Amniotic stem cell (primary cell): ENCODE results near the gene DNM3.
A peak's percentile ranks its signal among the peaks of the same experiment; 100 is the strongest.

Experiments
- DNase-seq: peaks from one replicate; lab custom pipeline; 2025; lab: John Stamatoyannopoulos, UW

Gene DNM3

DNA sequence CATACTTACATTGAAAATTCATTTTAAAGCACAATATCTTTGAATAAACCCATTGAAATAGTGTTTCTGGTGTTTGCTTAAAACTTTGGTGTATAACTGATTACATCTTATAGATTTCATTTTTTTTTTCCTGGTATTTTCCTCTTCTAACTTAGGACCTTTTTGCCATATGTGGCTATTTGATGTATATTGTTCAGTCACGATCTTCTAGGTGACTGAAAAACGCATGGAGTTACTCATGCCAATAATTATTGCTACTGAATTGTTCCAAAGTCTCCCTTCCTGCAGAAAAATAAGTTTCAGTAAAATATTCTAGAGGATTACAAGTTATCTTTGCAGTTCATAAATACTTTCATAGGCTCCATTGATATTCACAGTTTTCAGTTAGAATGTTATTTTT lies 556.3 kb downstream of the DNM3 start:
- no peak for DNase-seq

DNA sequence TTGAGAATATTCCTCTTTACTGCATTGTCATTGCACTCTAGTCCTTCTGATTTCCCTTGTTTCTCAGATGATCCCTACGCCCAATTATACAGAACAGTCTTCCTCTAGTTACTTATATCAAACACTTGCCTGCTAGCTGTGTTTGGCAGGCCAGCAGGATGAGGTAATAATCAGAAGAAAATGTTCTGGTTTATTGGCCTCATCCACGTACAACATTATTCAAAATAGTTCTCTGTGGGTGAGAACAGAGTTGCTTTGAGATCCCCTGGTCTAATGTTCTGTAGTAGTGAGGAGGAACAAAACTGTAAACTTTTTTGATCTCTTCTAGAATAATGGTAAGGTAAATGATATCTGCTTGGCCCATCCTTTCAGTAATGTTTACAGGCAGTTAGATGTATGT lies 556.9 kb downstream of the DNM3 start:
- DNase-seq = no peak

DNA sequence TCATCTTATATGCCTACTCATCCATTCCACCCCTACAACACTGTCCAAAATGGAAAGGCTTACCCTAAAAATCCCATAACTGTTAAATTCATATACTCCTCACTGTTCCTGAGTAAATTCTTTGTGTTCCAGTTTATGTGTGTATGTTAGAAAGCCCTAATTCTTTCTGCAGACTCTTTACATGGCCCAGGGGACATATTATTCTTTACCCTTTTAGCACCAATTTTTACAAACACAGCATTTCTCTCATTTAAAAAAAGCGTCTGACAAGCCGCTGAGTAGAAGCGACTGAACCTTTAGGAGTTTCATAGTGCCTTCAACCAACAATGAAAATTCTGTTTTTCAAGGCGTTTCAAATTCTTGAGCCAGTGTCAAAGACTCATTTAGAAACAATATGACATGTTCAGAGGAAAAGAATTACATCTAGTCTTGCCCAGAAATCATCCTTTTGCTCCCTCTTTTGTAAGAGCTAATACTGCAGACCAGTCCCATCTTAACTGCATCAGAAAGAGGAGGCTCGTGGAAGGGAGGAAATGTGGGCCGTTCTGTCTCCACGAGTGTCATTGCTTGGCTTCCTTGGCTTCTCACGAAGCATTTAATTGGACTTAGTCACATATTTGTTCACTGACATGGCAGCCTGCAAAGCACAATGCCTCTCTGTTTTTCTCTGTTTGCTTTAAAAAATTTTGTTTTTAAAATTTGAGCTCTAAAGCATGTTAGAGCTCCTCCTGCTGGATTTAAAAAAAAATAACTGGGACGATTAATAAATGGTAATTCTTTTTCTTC lies 557.9 kb downstream of the DNM3 start:
- DNase-seq = peak; percentile 95

DNA sequence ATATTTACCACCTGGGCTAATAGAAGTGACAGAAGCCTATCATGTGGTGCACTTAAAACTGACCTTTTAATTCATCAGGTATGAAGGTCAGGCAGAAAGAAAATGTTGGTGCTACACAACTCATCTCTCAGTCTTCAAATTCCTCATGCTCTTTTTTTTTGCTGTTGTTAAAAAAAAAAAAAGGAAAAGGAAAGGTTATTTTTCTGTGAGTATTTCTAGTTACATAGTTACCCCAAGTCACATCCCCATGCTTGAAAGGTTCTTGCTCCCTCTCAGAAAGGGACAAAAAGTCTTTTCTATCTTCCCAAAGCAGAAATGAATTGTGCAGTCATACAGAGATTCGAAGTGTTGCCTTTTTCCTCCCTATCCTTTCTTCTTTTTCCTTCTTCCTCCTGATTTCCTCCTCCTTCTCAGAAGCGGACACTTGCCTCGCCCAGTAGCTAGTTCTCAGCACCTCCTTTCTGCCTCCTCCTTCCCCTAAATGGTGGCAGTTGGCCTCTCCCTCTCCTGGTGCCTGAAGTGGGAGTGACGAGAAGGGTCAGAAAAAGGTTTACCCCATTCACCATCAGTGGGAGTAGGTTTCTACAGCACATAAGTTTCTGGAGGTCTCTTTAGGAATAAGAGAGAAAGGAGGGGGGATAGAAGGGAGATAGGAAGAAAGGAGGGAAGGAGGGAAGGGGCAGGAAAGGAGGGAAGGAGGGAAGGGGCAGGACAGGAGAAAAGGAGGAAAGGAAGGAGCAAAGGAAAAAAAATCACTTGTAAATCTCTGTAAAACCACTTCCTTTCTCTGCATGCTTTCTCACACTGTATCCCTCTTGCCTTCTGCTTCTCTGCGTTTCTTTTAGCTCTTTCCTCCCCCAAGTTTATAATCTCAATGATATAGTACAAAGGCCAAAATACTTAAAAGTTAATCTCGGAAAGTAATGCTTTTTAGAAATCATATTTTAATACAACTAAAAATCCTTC lies 558.7 kb downstream of the DNM3 start:
- DNase-seq = no peak

DNA sequence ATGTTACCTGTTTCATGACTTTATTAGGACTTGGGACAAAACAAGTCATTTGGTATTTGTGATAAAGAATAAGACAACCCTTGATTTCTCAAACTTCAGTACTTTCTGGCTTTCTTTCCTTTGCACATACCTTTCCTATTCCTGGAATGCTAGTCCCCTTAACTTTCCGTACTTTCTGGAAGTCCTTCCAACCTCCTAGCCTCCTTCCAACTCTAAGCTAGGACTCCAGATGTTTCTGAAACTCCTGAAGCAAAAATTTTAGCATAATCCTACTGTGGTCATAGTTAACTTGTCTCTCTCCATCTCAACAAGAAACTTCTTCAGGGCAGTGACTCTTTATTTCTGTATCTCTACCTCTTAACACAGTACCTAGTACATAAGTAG lies 559.4 kb downstream of the DNM3 start:
- DNase-seq = no peak

DNA sequence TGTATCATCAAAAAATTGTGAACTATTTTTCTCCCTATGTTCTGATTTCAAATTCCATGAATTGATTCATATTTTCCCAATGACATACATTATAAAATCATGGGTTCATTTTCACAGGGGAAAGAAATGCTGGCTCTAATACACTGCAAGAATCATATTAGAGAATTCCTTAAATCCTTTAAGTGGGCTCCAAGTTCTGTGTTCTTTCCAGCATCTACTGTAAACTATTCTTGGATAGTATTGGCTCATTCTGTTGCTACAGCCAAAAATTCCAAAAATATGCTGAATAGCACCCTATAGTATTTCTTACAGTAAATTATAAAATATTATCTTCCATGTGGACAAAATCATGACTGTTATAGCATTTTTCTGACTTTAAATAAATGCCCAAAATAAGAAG lies 560.2 kb downstream of the DNM3 start:
- DNase-seq = no peak

DNA sequence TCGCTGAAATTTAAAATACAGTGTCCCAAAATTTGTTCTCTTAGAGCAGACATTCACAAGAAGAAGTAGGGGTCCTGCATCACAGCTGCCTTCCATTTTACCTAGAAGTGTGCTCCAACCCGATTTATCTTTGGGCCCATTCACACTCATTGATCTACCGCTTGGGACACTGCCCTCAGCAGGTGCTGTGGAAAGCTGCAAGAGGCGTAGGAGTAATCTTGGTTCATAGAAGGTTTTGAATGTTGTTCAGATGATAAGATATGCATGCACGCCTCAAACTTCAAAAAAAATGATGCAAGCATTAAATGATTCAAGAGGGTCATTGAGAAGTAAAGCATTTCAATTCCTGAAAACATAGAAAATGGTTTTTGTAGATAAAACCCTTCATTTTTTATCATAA lies 560.6 kb downstream of the DNM3 start:
- DNase-seq = no peak

DNA sequence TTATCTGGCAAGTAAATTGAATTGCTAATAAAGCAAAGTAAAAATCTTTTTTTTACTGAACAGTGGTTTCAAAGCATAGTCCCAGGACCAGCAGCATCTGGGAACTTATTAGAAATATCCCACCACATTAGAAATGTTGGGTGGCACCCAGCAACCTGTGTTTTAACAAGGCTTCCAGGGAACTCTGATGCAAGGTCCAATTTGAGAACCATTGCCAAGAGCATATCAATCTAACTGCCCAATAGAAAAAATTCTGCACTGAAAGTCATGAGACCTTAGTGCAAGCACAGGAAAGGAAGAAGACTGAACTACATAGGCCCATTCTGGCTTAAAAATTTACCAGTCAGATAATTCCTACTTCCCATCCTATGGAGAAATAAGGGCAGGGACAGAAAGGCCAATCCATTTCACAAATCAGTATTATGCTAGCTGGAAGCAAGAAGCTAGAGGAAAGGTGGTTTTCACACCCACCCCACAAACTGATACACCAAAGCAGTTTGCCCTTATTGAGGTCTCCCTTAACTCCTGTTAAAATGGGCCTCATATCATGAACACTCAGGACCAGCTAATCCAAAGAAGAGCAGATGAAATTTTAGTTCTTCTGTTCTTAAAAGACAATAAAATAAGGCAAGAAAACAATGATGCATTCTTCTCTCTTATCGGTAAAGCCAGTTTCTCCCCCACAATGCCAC lies 561.7 kb downstream of the DNM3 start:
- no peak for DNase-seq

DNA sequence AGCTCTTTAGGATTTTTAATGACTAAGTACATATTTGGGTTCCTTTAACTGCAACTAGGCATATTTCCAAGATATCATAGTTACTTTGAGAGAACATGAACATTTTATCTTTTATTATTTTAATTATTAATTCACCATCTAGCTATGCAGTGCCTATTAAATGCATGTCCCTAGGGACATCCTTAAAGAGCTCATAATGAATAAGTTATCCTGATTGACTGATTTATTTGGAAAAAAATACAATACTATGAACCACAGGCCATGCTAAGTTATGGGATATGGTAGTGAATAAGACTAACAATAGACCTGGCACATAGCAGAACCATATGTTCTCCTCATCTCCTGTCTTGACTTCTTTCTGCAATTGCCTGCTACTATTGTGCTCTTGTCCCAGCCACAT lies 562.8 kb downstream of the DNM3 start:
- no peak for DNase-seq

DNA sequence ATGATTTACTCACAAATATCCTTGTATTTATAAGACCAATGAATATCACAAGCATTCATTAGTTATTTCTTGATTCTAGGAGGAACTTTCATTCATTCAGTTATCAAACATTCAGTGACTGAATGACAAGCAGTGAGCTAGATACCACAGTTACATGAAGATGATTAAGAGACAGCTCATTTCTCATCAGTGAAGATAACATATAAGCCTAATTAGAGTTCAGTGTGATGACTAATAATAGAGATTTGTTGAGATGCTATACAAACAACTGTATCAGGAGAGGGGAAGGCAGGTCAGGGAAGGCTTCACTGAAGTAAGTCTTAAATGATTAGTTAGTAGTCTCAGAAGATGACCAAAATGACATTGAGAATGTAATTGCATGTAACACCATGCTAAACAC lies 564.6 kb downstream of the DNM3 start:
- DNase-seq = no peak

DNA sequence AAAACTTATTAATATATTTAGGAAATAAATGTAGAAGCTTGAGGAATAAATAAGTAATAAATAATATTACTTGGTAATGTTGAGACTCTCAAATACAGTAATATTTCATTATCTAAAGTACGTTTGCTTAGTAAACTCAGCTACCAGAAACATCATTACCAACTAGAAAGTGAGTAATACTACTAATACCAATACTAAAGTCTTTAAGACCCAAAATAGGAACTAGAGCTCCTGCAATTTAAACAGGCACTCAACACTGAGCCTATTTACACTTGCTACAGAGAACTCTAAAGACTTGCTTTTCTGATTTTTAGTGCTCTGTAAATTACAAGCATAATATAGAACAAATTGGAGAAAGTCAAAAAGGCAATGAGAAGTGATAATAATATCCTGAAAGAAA lies 565.7 kb downstream of the DNM3 start:
- DNase-seq = no peak

DNA sequence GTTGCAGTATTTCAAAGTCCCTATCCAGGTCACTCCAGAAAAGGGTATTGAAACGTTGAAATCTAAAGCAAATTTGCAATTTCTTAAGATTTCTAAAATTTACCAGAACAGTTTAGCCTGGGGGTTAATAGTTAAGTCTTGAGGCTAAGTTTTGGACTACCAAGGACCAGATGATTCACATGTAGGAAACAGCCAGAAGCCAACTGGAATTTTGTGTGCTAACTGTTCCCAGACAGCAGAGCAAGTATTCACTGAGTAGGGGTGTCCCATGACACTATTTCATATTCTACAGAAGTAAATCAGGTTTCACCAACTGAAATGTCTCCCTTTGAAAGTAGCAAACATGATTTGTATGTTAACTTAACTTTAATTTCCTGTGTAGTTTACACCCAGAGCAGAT lies 567.7 kb downstream of the DNM3 start:
- DNase-seq = peak; percentile 43

DNA sequence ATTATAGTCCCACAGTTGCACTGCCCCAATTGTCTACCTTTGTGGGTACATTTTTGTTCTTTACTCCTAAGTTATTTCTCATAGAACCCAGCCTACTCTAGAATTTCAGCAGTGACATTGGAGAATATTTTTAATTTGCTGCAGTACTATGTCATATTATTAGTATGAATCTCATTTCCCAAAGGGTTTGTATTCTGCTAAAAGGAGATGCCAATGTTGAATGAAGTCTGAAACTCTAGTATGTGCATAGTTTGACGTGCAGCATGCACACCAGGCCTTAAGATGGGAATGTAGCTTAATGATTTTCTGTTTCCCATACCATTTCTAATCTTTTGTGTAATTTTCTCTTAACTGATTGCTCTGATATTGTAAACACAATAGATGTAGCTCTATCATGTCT lies 568.7 kb downstream of the DNM3 start:
- no peak for DNase-seq

DNA sequence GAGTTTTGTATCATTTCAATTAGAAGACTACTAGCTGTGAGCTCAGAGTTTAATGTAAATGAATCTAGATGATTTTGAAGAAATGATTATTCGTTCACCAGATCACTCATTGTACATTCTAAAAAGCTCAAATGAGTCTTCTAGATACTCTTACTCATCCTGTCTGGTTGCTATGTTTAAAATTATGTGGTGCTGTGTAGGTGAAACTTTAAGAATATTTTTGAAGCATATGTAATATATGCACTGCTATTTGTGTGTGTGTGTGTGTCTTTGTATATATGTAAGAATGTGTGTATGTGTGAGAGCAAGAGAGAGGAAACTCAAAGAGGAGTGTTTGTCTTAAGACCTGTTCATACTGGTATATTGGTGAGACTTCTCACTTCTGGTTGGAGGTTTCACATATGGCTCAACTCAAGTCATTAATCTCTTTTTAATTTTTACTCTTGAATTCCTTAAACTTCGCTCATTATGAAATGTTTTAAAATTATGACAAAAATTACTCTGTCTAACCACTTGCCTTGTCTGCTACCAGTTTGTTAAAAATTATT lies 570.6 kb downstream of the DNM3 start:
- no peak for DNase-seq

DNA sequence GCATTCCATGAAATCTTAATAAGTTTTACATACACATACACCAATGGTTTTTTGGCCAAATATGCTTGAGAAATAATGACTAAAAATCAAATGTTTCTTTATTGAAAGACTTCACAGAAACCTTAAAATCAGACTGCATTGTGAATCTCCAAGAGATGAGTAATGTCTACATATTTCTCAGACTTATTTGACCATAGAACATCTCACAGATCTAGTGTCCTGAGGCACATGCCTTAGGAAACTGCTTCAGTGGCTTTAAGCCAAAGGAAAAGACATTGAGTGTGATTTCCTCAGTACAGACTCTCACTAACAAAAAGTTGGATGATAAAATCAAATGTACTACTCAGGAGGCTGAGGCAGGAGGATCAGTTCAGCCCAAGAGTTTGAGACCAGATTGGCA lies 573.0 kb downstream of the DNM3 start:
- DNase-seq = no peak

DNA sequence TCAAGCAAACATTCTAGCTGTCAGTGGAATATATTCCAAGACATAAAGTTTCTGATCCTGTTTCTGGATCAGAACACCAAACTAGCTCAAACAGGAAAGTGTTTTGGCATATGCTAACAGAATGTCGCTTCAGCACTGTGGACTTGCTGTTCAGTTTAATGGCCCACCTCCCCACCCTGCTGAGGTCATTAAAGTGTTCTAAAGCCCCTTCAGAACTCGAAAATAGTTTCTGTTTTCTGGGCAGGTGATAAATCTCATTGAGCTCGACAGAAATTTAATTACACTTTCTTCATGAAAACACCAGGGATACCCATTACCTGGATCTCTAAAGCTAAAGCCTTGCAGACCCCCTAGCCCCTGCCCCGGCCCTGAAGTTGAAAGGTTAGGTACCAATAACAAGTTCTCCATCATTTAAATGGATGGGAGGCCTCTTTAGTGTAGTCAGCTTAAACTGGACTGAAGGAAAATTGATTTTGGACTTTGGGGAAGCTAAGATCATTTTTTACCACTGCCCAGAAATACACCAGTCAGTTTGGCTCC lies 575.3 kb downstream of the DNM3 start:
- no peak for DNase-seq

DNA sequence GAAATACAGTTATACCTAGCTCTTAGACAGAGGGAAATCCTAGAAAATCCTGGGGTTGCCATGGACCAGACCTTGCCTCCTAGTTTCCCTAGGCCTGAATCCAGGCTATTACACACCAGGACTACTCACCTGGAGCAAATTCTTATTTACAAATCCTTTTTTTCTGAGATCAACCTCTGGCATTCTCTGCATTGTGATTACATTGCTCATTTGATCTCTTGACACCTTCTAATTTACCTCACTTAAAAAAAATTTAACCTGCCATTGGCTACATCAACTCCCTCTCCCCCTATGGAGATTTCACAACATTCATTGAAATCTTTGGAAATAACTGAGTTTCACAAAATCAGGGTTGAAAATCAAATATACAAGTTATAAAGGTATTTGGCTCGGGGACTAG lies 576.3 kb downstream of the DNM3 start:
- DNase-seq = no peak

DNA sequence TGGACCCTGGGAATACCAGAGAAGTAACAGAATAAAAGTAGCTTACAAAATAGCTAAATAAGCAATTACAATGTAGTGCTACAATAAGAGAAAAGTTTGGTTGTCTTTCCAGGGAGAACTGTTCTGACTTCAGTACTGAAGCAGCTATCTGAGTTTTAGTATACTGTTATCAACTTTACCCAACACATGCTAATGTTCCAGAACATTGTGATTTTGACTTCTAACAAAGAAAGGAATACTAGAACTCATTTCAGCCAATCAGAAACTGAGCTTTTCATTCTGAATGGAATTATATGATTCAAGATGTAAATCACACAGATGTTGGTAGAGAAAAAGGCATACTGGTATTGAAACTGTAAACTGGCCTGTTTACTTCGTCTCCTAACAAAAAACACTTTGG lies 579.1 kb downstream of the DNM3 start, which contains the start of gene C1orf105:
TSS of gene C1orf105 (plus strand) at position 301 of the 400 bp plus-strand sequence. CDS start 201 bp downstream, outside the sequence.
- DNase-seq = no peak

DNA sequence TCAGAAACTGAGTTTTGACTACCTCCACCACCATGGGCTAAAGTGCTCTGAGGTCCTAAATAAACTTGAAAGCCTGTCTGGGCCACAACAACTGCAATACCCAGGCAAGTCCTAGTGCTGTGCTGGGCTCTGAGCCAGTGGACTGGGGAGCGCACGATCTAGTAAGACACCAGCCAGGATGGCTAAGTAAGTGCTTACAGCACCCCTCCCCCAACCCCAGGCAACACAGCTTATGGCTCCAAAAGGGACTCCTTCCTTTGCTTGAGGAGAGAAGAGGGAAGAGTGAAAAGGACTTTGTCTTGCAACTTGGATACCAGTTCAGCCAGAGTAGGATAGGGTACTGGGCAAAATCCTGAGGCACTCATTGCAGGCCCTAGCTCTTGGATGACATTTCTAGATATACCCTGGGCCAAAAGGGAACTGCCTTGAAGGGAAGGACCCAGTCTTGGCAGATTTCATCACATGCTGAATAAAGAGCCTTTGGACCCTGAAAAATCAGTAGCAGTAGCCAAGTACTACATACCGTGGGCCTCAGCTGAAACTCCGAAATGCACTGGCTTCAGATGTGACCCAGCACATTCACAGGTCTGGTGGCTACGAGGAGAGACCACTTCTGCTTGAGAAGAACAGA lies 580.8 kb downstream of the DNM3 start:
- no peak for DNase-seq

DNA sequence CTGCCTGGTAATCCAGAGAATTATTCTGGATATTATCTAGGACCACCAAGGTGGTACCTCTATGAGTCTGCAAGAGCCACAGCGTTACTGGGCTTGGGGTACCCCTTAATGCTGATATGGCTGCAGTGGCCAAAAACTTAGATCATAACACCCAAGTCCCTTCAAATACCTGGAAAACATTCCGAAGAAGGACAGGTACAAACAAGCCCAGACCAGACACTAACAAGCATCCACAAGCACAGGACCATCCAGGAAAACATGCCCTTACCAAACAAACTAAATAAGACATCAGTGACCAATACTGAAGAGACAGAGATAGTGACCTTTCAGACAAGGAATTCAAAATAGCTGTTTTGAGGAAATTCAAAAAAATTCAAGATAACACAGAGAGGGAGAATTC lies 582.0 kb downstream of the DNM3 start:
- DNase-seq = no peak

DNA sequence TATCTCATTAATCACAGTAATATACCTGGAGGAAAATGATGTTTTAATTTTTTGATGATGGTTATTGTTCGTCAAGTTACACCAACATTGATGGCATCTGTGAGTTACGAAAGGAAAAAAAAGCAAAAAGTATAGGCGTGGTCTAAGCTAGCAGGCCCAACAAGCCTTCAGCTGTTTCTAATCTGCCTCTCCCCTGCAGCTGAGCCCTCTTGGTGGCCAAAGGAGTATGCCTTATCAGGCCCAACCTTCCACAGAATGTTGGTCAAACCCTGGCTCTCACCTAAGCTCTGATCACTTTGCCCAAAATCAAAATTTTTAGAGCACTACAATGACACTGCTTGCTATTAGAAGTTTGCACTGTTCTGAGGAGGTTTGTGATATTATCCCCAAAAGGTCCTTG lies 584.0 kb downstream of the DNM3 start:
- DNase-seq = no peak

DNA sequence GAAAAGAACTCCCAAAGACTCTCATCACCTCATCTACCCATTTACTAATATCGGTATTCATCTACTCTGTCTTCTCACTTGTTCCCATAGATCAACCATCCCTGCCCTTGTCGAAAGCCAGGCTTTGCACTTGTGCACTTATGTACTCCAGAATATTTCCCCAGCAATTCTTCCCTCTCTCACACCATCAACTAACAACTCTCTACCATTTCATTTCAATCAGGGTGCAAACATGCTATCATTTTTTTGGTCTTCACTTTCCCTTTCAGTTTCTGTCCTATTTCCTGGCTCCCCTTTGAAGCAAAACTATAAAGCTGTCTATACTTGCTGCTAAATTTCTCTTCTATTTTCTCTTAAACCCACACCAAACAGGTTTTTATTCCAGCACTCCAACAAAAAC lies 585.9 kb downstream of the DNM3 start:
- DNase-seq = no peak
